Neuronal stem cell (in vitro differentiated cells): ENCODE results near the gene MYO5C.

Experiments used
- DNase-seq: peaks from one replicate; pipeline ENCODE4 v3.0.0-alpha.2; 2013; ENCODE audit warnings: low spot score
- H2AFZ ChIP-seq: one replicate; pipeline ENCODE4 v1.6.1; 2013; ENCODE audit warnings: mild to moderate bottlenecking, low read length, inconsistent platforms
- H2AK5ac ChIP-seq: 2 replicates; pipeline ENCODE4 v1.6.1; 2013; ENCODE audit warnings: low read depth, mild to moderate bottlenecking, inconsistent platforms, low read length, moderate library complexity, mixed read lengths
- H2BK120ac ChIP-seq: 2 replicates; pipeline ENCODE4 v1.6.1; 2013; ENCODE audit warnings: low read depth, mild to moderate bottlenecking, inconsistent platforms, low read length, moderate library complexity, mixed read lengths
- H2BK12ac ChIP-seq: one replicate; pipeline ENCODE4 v1.6.1; 2013; ENCODE audit warnings: low read length, inconsistent platforms
- H2BK15ac ChIP-seq: 2 replicates; pipeline ENCODE4 v1.6.1; 2013; ENCODE audit warnings: mild to moderate bottlenecking, low read length, inconsistent platforms, mixed read lengths
- H2BK5ac ChIP-seq: one replicate; pipeline ENCODE4 v1.6.1; 2013; ENCODE audit warnings: inconsistent platforms, mild to moderate bottlenecking, low read length, moderate library complexity
- H3K14ac ChIP-seq: one replicate; pipeline ENCODE4 v1.6.1; 2013; ENCODE audit warnings: low read length, inconsistent platforms
- H3K18ac ChIP-seq: 2 replicates; pipeline ENCODE4 v1.6.1; 2013; ENCODE audit warnings: low read length, inconsistent platforms
- H3K23ac ChIP-seq: 2 replicates; pipeline ENCODE4 v1.6.1; 2013; ENCODE audit warnings: low read depth, mild to moderate bottlenecking, mixed read lengths, low read length, inconsistent platforms; ENCODE audit not compliant: poor library complexity
- H3K27ac ChIP-seq: replicated peaks from 3 replicates; pipeline ENCODE4 v1.5.1; 2013; ENCODE audit warnings: low read length, inconsistent platforms
- H3K27me3 ChIP-seq, 3 experiments: 2 replicates each; pipeline ENCODE4 v1.6.1; 2013; ENCODE audit warnings: low read length in 3 of 3, mild to moderate bottlenecking in 2 of 3, inconsistent platforms in 1 of 3, low read depth in 1 of 3, mixed read lengths in 1 of 3, moderate library complexity in 1 of 3; ENCODE audit not compliant: control insufficient read depth in 3 of 3, insufficient read depth in 3 of 3
- H3K36me3 ChIP-seq, 2 donors: replicated peaks in 1 of 2; 2 replicates each; pipeline ENCODE4 v1.6.1; 2013; ENCODE audit warnings: low read length in 2 of 2; ENCODE audit not compliant: control insufficient read depth in 2 of 2, insufficient read depth in 2 of 2
- H3K4ac ChIP-seq: 2 replicates; pipeline ENCODE4 v1.6.1; 2013; ENCODE audit warnings: inconsistent platforms, mild to moderate bottlenecking, low read length, moderate library complexity
- H3K4me1 ChIP-seq, 2 donors: 1 replicate in 1 of 2; 2 replicates in 1 of 2; pipeline ENCODE4 v1.6.1; 2013; ENCODE audit warnings: low read length in 2 of 2, low read depth in 1 of 2; ENCODE audit not compliant: control insufficient read depth in 2 of 2, insufficient read depth in 1 of 2
- H3K4me2 ChIP-seq: one replicate; pipeline ENCODE4 v1.6.1; 2013; ENCODE audit warnings: mild to moderate bottlenecking, low read length, inconsistent platforms; ENCODE audit not compliant: insufficient read depth, poor library complexity, severe bottlenecking
- H3K4me3 ChIP-seq, 2 donors: 2 replicates each; pipeline ENCODE4 v1.5.1; 2013; ENCODE audit warnings: low read length in 2 of 2, mild to moderate bottlenecking in 2 of 2, inconsistent platforms in 1 of 2, moderate library complexity in 1 of 2
- H3K79me1 ChIP-seq: one replicate; pipeline ENCODE4 v1.6.1; 2013; ENCODE audit warnings: low read depth, mild to moderate bottlenecking, inconsistent platforms, low read length, moderate library complexity
- H3K9ac ChIP-seq: one replicate; pipeline ENCODE4 v1.6.1; 2013; ENCODE audit warnings: mild to moderate bottlenecking, low read depth, low read length, inconsistent platforms; ENCODE audit not compliant: poor library complexity
- H3K9me3 ChIP-seq, 2 donors: replicated peaks in 1 of 2; 2 replicates each; pipeline versions ENCODE3 to v1.6.1; 2013; ENCODE audit warnings: low read length in 2 of 2, mild to moderate bottlenecking in 2 of 2, inconsistent platforms in 1 of 2, low read depth in 1 of 2, mixed read lengths in 1 of 2, moderate library complexity in 1 of 2; ENCODE audit not compliant: control insufficient read depth in 2 of 2, insufficient read depth in 1 of 2
- H4K8ac ChIP-seq: one replicate; pipeline ENCODE4 v1.6.1; 2013; ENCODE audit warnings: low read depth, mild to moderate bottlenecking, inconsistent platforms, low read length, moderate library complexity
- H4K91ac ChIP-seq: one replicate; pipeline ENCODE4 v1.6.1; 2013; ENCODE audit warnings: low read length, low read depth, mild to moderate bottlenecking, inconsistent platforms; ENCODE audit not compliant: poor library complexity
- WGBS, 2 donors: extraction: QIAGEN DNeasy Blood & Tissue Kit; methylation state at CpG; one replicate each; pipeline ENCODE4 v1.1.7; 2013; ENCODE audit warnings: missing lambda C conversion rate in 2 of 2, mixed read lengths in 1 of 2; ENCODE audit not compliant: insufficient read length in 2 of 2, insufficient replicate concordance in 1 of 2; ENCODE audit errors: extremely low coverage in 2 of 2; 5-methylcytosine and 5-hydroxymethylcytosine counted together

The MYO5C gene

DNA sequence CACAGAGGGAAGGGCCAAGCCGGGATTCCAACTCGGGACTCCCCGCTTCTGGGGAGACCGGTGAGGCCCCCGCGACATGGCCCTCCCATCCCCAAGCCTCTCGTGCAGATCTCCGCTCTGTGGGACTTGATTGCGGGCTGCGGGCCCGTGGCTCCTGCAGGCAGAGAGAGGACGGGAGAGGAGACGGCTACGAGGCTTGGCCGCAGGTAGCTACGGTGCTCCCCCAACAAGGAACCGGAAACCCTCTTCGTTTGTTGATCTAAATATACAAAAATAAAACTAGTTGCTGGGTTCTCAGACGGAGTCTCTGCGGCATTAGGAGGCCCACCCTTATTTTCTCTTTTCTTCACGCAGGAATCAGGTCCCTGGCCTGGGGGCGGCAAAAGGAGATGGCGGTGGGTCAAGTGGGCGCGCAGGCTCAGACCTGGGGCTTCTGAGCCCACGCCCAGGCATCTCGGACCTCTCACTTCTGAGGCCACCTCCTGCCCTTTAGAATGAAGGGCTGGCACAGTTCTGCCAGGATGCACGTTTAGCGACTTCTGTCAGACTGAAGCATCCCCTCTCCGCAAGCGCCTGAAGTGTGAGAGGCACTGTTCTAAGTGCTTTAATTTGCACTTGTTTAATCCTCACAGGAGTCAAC lies 115.3 kb downstream of the MYO5C start:
- Histone ChIP-seq H3K14ac (no peak overlapping the region), H3K27ac (no peak overlapping the region), H3K9ac (peak overlapping the region; percentile 82), H4K91ac (no peak overlapping the region), H3K9me3 (no peaks in the 10 kb centered on the region), H3K27me3 (peaks cover 0 to 21% (median 14%) of the 10 kb centered on the region in 3 experiments), H4K8ac (no peak overlapping the region), H2BK120ac (no peak overlapping the region), H2AK5ac (no peak overlapping the region), H3K36me3 (no peaks in the 10 kb centered on the region), H3K79me1 (no peaks in the 10 kb centered on the region), H2AFZ (peak overlapping the region; percentile 100), H3K23ac (peak overlapping the region; percentile 90), H2BK5ac (no peak overlapping the region), H2BK12ac (no peak overlapping the region), H2BK15ac (peak overlapping the region; percentile 55), H3K4me2 (peak overlapping the region; percentile 99), H3K18ac (peak overlapping the region; percentile 91), H3K4me1 (peaks cover 4 to 13% of the 10 kb centered on the region in 2 donors), H3K4ac (no peak overlapping the region), H3K4me3 (peak overlapping the region; percentile 93 to 99)
- WGBS, 2 donors: no CpG with 5 or more reads among the region's 31 CpGs
- no peak for DNase-seq

- H4K8ac ChIP-seq: no peak overlapping the region
- DNase-seq: peak; percentile 82
- H2AK5ac ChIP-seq: no peak overlapping the region
- H3K4ac ChIP-seq: no peak overlapping the region
- no peaks in the 10 kb centered on the region for H3K79me1 ChIP-seq
- H3K27ac ChIP-seq: peak overlapping the region; percentile 80
- H3K4me1 ChIP-seq: peaks cover 4 to 13% of the 10 kb centered on the region in 2 donors
- H3K27me3 ChIP-seq: peaks cover 0 to 21% (median 14%) of the 10 kb centered on the region in 3 experiments
- H2BK120ac ChIP-seq: no peak overlapping the region
- H3K36me3 ChIP-seq: no peaks in the 10 kb centered on the region
- H2BK15ac ChIP-seq: peak overlapping the region; percentile 67
- H3K4me2 ChIP-seq: peak overlapping the region; percentile 99
- peak overlapping the region; percentile 100 for H2AFZ ChIP-seq
- peak overlapping the region; percentile 93 to 99 for H3K4me3 ChIP-seq
- H2BK5ac ChIP-seq: no peak overlapping the region
- H3K14ac ChIP-seq: peak overlapping the region; percentile 87
- H4K91ac ChIP-seq: no peak overlapping the region
- no peak overlapping the region for H2BK12ac ChIP-seq
- H3K9ac ChIP-seq: peak overlapping the region; percentile 99
- H3K9me3 ChIP-seq: no peaks in the 10 kb centered on the region
- H3K18ac ChIP-seq: peak overlapping the region; percentile 98
- H3K23ac ChIP-seq: peak overlapping the region; percentile 90
- no CpG with 5 or more reads among the region's 105 CpGs for WGBS, 2 donors
Measured at GRCh38 chr15:52179278-52180195, 116.1 kb downstream of the MYO5C start.

DNA sequence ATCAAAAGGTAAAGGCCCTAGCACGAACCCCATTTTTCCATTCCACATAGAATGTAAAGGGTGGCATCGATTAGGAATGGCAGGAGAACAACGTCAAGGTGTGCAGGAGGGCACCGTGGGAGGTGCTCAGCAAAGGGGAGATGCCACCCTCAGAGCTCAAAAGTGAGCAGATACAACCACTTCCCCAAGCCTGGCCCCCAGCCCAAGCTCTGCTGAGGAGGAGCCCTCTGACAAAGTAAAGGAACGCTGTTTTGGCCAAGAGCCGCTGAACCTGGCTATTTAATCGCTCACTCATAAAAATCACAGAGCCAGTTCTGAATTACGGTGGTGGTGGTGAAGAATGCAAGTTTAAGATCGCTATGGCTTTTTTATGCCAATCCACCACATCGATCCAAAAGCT lies 116.8 kb downstream of the MYO5C start:
- peak overlapping the region; percentile 99 for H3K4me2 ChIP-seq
- peaks cover 4 to 13% of the 10 kb centered on the region in 2 donors for H3K4me1 ChIP-seq
- H3K27ac ChIP-seq: no peak overlapping the region
- H3K4me3 ChIP-seq: peak overlapping the region; percentile 93 to 99
- peak overlapping the region; percentile 17 for H3K9ac ChIP-seq
- H4K91ac ChIP-seq: no peak overlapping the region
- no peak overlapping the region for H2AK5ac ChIP-seq
- no peak overlapping the region for H3K18ac ChIP-seq
- peaks cover 0 to 21% (median 14%) of the 10 kb centered on the region in 3 experiments for H3K27me3 ChIP-seq
- H2BK5ac ChIP-seq: no peak overlapping the region
- no peak overlapping the region for H3K14ac ChIP-seq
- no peaks in the 10 kb centered on the region for H3K79me1 ChIP-seq
- no peak for DNase-seq
- WGBS, 2 donors: no CpG with 5 or more reads among the region's 10 CpGs
- H3K4ac ChIP-seq: no peak overlapping the region
- peak overlapping the region; percentile 100 for H2AFZ ChIP-seq
- no peaks in the 10 kb centered on the region for H3K36me3 ChIP-seq
- H3K9me3 ChIP-seq: no peaks in the 10 kb centered on the region
- H4K8ac ChIP-seq: no peak overlapping the region
- no peak overlapping the region for H2BK15ac ChIP-seq
- H2BK120ac ChIP-seq: no peak overlapping the region
- H2BK12ac ChIP-seq: no peak overlapping the region
- H3K23ac ChIP-seq: no peak overlapping the region

DNA sequence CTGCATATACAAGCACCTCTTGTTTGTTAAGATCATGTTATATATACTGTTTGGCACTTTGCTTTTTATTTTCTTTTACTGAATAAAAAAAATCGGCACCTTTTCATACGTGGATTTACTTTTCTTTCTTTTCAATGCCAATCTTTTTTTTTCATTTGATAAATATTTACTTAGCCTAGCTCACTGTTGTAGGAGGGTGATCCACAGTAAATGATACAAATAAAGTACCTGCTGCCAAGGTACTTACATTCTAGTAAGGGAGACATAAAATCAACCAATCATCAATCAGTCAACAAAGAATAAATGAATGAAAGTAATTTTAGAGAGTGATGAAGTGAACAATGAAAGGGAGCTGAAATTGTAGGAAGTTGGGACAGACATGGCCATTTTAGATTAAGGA lies 122.7 kb downstream of the MYO5C start:
- H3K27ac ChIP-seq: no peak overlapping the region
- WGBS, 2 donors: no CpG with 5 or more reads among the region's 2 CpGs
- H2AK5ac ChIP-seq: no peak overlapping the region
- DNase-seq: no peak
- no peaks in the 10 kb centered on the region for H3K27me3 ChIP-seq
- no peak overlapping the region for H3K9ac ChIP-seq
- H3K4me3 ChIP-seq: no peak overlapping the region
- H3K79me1 ChIP-seq: no peaks in the 10 kb centered on the region
- H4K91ac ChIP-seq: no peak overlapping the region
- H2BK120ac ChIP-seq: no peak overlapping the region
- H3K14ac ChIP-seq: no peak overlapping the region
- no peaks in the 10 kb centered on the region for H3K4me1 ChIP-seq
- H2BK15ac ChIP-seq: no peak overlapping the region
- no peak overlapping the region for H3K23ac ChIP-seq
- no peak overlapping the region for H3K4me2 ChIP-seq
- H2AFZ ChIP-seq: no peak overlapping the region
- no peak overlapping the region for H3K18ac ChIP-seq
- no peak overlapping the region for H2BK12ac ChIP-seq
- no peak overlapping the region for H2BK5ac ChIP-seq
- no peaks in the 10 kb centered on the region for H3K9me3 ChIP-seq
- no peak overlapping the region for H4K8ac ChIP-seq
- H3K36me3 ChIP-seq: no peaks in the 10 kb centered on the region
- H3K4ac ChIP-seq: no peak overlapping the region
